Fibroblast of lung (primary cell): ENCODE measurements around the gene ZFAND2A. TPM values are rescaled to one million over a fixed set of nuclear protein-coding genes. Genes with fewer than 3 reads are reported as not detected.

Experiments
- DNase-seq, 2 donors: peaks; one replicate each; pipeline versions ENCODE4 v3.0.0 to v3.0.0-alpha.2; 2010; ENCODE audit warnings: low read depth in 2 of 2
- H2AFZ ChIP-seq: 2 replicates; pipeline ENCODE4 v1.5.1; 2012; ENCODE audit warnings: low read length, control low read depth, inconsistent platforms
- H3K27ac ChIP-seq: 2 replicates; pipeline ENCODE4 v1.5.1; 2011; ENCODE audit warnings: low read length, control low read depth; ENCODE audit not compliant: insufficient read depth
- H3K27me3 ChIP-seq: 2 replicates; pipeline ENCODE4 v1.5.1; 2011; ENCODE audit warnings: mild to moderate bottlenecking, low read length; ENCODE audit not compliant: control insufficient read depth, insufficient read depth
- H3K36me3 ChIP-seq: 2 replicates; pipeline ENCODE4 v1.5.1; 2011; ENCODE audit warnings: low read length; ENCODE audit not compliant: control insufficient read depth, insufficient read depth
- H3K4me1 ChIP-seq: 2 replicates; pipeline ENCODE4 v1.5.1; 2011; ENCODE audit warnings: low read length; ENCODE audit not compliant: control insufficient read depth, insufficient read depth; ENCODE audit errors: extremely low read depth
- H3K4me2 ChIP-seq: 2 replicates; pipeline ENCODE4 v1.5.1; 2011; ENCODE audit warnings: low read length, control low read depth; ENCODE audit not compliant: insufficient read depth; ENCODE audit errors: extremely low read depth
- H3K4me3 ChIP-seq, 4 experiments: fragments of 200-600 bp in 1 of 4; sonication (generic) in 1 of 4; replicated peaks in 1 of 4; 2 replicates each; pipeline ENCODE4 v1.5.1; 2011 to 2016; ENCODE audit warnings: low read length in 4 of 4, low read depth in 3 of 4, mild to moderate bottlenecking in 3 of 4, control low read depth in 2 of 4, inconsistent platforms in 1 of 4, mixed read lengths in 1 of 4; ENCODE audit not compliant: insufficient read depth in 1 of 4; ENCODE audit errors: control extremely low read depth in 1 of 4
- H3K79me2 ChIP-seq: 2 replicates; pipeline ENCODE4 v1.5.1; 2012; ENCODE audit warnings: mild to moderate bottlenecking, low read length, inconsistent platforms; ENCODE audit not compliant: control insufficient read depth, insufficient read depth
- H3K9ac ChIP-seq: 2 replicates; pipeline ENCODE4 v1.5.1; 2011; ENCODE audit warnings: mild to moderate bottlenecking, low read length, control low read depth; ENCODE audit not compliant: insufficient read depth
- H3K9me3 ChIP-seq: 2 replicates; pipeline ENCODE4 v1.5.1; 2012; ENCODE audit warnings: low read depth, low read length; ENCODE audit not compliant: control insufficient read depth, insufficient read depth
- H4K20me1 ChIP-seq: 2 replicates; pipeline ENCODE4 v1.5.1; 2011; ENCODE audit warnings: low read length; ENCODE audit not compliant: control insufficient read depth, insufficient read depth; ENCODE audit errors: extremely low read depth
- CTCF ChIP-seq, 2 donors: IDR thresholded peaks in 1 of 2; conservative IDR thresholded peaks in 1 of 2; 1 replicate in 1 of 2; 2 replicates in 1 of 2; pipeline ENCODE4 v1.5.1; 2011 to 2012; ENCODE audit warnings: low read length in 2 of 2, control low read depth in 1 of 2, inconsistent platforms in 1 of 2, low read depth in 1 of 2, mild to moderate bottlenecking in 1 of 2
- EZH2 ChIP-seq: IDR thresholded peaks from 2 replicates; pipeline ENCODE4 v1.5.1; 2012; ENCODE audit warnings: low read length, control low read depth, mild to moderate bottlenecking; ENCODE audit errors: missing control alignments
- polyA plus RNA-seq, 2 donors: library from polyadenylated mRNA; depleted of rRNA in 1 of 2; stranded (reverse) in 1 of 2; unstranded in 1 of 2; fragments of >200 nt; gene quantifications; 2 replicates each; pipeline ENCODE4 v1.2.1, GENCODE V29; 2011 to 2012; ENCODE audit warnings: missing spikeins in 1 of 2
- total RNA-seq: library from RNA; depleted of rRNA; stranded (reverse); fragments of >200 nt; gene quantifications from 2 replicates; pipeline ENCODE4 v1.2.1, GENCODE V29; 2014

The ZFAND2A gene
- total and polyA plus RNA-seq, 2 donors (not counting 1 experiment from before 2014, with no cell fraction given): 20.5 to 35.1 TPM

GRCh38 chr7:1121476-1121875 lies 38.5 kb downstream of the ZFAND2A start:
- Histone ChIP-seq H3K9me3 (no peaks in the 10 kb centered on the region), H3K79me2 (peaks cover 2% of the 10 kb centered on the region), H3K4me3 (no peak overlapping the region), H3K4me2 (no peak overlapping the region), H4K20me1 (no peaks in the 10 kb centered on the region), H3K27me3 (no peaks in the 10 kb centered on the region), H3K4me1 (peaks cover 7% of the 10 kb centered on the region), H3K27ac (no peak overlapping the region), H3K36me3 (peaks cover 2% of the 10 kb centered on the region), H3K9ac (no peak overlapping the region), H2AFZ (no peak overlapping the region)
- no peak for TF ChIP-seq EZH2
- TF ChIP-seq CTCF (conservative IDR thresholded peaks at IDR 0.05 in 1 of 2, IDR thresholded peaks at IDR 0.05 in 1 of 2; ENCODE audit: low read depth in 1 of 2, low read length in 2 of 2): no peak
- DNase-seq: no peak

- H3K9ac ChIP-seq: no peak overlapping the region
- H3K27ac ChIP-seq: no peak overlapping the region
- H3K4me2 ChIP-seq: no peak overlapping the region
- H3K27me3 ChIP-seq: no peaks in the 10 kb centered on the region
- DNase-seq: no peak
- no peak overlapping the region for H2AFZ ChIP-seq
- H3K4me3 ChIP-seq: no peak overlapping the region
- peaks cover 2% of the 10 kb centered on the region for H3K36me3 ChIP-seq
- H3K79me2 ChIP-seq: peaks cover 2% of the 10 kb centered on the region
- no peaks in the 10 kb centered on the region for H4K20me1 ChIP-seq
- TF ChIP-seq EZH2 (no peak), CTCF (conservative IDR thresholded peaks at IDR 0.05 in 1 of 2, IDR thresholded peaks at IDR 0.05 in 1 of 2; ENCODE audit: low read depth in 1 of 2, low read length in 2 of 2) (no peak)
- peaks cover 7% of the 10 kb centered on the region for H3K4me1 ChIP-seq
- H3K9me3 ChIP-seq: no peaks in the 10 kb centered on the region
Measured at GRCh38 chr7:1120791-1121190, 39.2 kb downstream of the ZFAND2A start.

- Histone ChIP-seq H2AFZ (no peak overlapping the region), H4K20me1 (no peaks in the 10 kb centered on the region), H3K79me2 (peaks cover 2% of the 10 kb centered on the region)
Measured at GRCh38 chr7:1119201-1119600, 40.8 kb downstream of the ZFAND2A start.

More at GRCh38 chr7:1119201-1119600, 40.8 kb downstream of the ZFAND2A start:
- Histone ChIP-seq H3K36me3 (peaks cover 2% of the 10 kb centered on the region), H3K27me3 (no peaks in the 10 kb centered on the region), H3K9ac (no peak overlapping the region), H3K9me3 (no peaks in the 10 kb centered on the region), H3K4me3 (no peak overlapping the region), H3K4me2 (no peak overlapping the region), H3K27ac (no peak overlapping the region), H3K4me1 (peaks cover 4% of the 10 kb centered on the region)
- no peak for DNase-seq
- TF ChIP-seq CTCF (conservative IDR thresholded peaks at IDR 0.05 in 1 of 2, IDR thresholded peaks at IDR 0.05 in 1 of 2; ENCODE audit: low read depth in 1 of 2, low read length in 2 of 2) (no peak), EZH2 (no peak)
